GM21576 (cell line): ENCODE results near the gene MAGI1.
"Not testable (repeated sequence)": the region's sequence is repeated elsewhere in the genome, so short reads cannot be mapped to it uniquely, and the experiment has no call there.

Experiments used
- ATAC-seq: cut with Tn5 transposase; IDR thresholded peaks from one replicate; pipeline ENCODE4 v1.9.1; 2021; ENCODE audit warnings: mild to moderate bottlenecking, moderate library complexity; ENCODE audit not compliant: unreplicated experiment

Gene MAGI1

DNA sequence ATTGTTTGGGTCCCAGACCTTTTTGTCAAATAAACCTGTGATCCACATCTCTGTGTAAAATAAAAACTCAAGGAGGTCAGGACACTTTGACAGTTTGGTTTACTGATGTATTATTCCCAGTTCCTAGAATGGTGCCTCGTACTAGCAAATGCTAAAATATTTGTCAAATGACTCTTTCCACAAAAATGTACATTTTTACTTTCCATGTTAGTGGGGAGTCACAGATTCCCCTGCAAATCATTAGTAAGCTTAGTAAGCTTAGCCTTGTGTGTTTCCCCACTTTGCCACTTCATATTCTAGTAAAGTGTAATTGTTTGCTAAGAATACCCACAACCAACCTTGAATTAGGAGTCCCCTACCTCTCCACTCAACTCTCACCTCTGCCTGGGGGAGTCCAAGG is 2.4 kb upstream of the MAGI1 start:
- ATAC-seq = no peak

DNA sequence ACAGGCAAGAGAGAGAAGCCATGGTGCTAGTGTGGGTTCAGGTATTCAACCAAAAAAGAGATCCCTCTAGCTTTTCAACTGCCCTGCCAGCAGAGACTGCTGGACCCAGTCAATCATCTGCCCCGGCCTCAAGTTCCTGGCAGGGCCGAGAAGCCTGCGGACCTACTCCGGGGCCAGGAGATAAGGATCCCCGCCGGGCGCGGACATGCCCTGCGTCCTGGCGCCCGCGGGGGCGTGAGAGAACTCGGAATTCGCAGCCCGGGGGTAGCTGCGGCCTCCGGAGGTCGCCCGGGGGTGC is 821 bp upstream of the MAGI1 start:
- no peak for ATAC-seq

DNA sequence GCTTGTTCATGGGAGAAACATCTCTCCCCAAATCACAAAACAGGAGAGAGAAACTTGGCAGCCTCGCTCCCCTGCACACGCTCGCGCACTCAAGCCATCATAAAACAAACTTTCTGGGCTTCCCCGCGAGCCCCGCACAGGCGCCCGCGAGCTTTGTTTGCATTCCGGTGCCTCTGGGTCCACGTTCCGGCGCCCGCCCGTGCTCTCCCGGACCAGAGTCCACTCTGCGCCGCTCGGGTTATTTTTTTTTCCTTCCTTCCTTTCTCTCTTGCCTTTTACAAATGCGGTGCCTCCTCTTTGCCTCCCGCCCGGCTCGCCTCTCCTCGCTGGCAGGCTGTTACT is 363 bp downstream of the MAGI1 start:
- ATAC-seq = peak; percentile 13

DNA sequence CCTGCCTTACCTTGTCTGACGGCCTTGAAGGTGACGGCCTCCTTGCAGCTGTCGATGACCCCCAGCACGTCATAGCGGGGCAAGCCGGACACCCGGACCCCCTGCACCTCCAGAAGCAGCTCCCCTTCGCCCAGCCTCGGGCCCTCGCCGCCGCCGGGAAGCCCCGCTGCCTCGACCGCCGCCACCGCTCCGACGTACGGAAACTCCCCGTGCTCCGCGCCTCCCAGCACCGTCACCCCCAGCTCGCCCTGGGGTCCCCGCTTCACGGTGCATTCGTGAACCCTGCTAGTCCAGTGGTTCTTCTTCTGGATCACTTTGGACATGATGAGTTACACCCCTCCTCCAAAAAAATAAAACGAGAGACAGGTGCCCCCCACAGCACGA is 740 bp downstream of the MAGI1 start:
- ATAC-seq = no peak

DNA sequence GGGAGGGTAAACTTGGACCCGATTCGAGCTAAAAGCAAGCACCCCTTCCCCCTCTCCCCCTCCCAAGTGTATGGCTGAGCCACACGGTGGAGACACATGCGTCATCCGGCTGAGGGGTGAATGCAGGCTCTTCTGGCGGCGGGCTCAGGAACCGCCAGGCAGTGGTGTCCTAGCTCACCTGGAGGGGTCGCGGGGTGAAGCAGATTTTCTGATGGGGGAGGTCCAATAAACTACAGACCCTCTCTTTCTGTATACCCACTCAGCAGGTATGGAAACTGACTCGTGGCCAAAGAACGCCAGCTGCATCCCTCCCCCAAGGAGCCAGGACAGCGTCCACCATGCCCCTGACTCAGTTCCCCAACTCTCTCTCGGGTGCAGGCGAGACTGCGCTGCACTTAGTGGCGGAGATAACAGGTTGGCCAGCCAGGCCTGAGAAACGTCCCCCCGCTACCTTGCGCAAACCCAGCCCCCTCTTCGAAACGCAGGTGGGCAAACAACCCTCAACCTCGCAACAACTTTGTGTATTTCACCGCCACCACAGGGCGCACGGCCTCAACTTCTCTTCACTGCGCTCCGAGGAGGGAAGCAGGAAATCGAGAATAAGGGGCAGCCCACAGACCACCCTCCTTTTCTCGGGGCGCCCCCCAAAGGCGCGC is 1.3 kb downstream of the MAGI1 start:
- ATAC-seq = no peak

DNA sequence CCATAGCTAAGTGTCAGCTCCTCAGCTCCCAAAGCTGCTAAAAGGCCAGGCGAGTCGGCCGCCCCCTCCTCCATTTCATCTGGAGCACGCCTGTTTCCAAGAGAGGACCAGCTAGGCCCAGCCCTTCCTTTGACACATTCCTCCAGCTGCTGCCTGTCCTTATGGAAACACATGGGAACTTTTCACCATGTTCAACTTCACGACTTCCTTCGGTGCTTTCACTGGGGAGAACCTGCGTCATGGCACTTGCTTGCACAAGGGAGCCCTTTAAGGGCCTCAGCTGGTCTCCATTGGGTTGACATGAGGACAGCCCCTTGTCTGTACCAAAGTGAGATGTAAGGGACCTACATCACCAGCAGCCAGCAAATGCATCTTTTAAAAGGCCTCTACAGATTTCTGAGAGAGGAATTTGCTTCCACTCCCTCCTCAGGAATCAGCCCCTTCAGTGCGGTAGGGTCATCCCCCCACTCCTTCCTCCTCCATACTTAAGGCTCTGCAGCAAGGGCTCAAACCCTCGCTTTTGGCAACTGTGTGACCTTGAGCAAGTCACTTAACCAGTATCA is 2.1 kb downstream of the MAGI1 start:
- ATAC-seq = no peak

DNA sequence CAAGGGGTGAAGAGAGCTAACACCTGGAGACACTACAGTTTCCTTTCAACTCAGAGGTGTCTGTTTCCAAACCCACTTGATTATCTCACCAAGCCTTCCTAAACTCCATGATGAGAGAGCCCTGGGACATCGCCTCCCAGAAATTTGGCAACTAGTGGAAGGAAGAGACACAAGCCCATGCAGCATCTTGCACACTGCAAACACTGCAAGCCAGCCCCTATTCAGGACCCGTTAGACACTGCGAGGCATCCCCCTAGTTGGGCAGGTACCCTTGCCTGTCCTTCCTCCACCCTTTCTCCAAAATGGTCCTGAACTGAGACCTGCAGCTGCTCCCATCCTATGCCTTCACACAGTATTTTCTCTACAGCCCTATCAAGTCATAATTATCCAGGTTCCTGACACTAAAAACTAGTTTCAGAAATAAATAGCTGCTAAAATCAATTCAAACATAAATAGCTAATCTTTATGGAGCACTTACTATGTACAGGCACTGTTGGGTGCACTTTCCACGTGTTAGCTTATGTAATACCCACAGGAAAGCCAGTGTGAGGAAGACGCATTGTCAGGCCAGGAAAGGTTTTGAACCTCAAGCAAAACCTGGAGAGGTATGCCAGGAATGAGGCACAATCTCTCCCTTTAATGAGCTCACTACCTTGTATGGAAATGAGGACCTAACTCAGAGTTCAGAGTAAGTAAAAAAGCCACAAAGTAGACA is 2.8 kb downstream of the MAGI1 start:
- ATAC-seq = no peak

DNA sequence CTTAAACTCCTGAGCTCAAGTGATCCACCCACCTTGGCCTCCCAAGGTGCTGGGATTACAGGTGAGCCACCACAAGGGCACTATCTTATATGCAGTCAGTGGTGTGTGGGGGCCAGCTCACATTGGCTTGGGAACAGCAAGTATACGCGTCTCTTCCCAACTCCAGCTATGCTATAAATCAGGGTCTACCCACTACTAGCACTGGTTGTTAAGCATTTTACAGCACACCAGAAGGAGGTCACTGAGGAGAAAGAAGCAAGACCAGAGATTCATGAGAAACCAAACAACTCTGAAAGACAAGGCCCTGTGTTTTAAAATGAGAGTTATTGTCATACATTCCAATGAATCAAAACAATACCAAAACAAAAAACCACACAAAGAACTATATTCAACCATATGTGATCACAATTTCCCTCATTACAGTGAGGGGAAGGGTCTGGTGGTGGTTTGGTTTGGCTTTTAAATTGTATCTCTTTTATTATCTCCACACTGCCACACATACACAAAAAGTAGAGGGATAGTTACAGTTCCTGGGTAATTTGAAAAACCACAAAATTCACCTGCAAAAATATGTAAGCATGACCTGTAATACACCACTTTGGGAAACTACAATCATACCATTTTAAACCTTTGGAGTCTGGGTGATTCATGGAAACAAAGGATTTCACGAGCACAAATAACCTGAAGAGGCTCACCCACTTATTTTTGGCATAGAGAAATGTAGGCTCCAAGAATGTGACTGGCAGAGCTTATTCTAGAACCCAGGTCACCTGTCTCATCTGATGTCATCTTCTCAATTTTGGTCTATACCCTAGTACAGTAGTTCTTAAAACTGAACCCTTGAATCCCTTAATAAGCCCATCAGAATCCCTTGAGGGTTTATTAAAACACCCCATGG is 5.2 kb downstream of the MAGI1 start:
- no peak for ATAC-seq

DNA sequence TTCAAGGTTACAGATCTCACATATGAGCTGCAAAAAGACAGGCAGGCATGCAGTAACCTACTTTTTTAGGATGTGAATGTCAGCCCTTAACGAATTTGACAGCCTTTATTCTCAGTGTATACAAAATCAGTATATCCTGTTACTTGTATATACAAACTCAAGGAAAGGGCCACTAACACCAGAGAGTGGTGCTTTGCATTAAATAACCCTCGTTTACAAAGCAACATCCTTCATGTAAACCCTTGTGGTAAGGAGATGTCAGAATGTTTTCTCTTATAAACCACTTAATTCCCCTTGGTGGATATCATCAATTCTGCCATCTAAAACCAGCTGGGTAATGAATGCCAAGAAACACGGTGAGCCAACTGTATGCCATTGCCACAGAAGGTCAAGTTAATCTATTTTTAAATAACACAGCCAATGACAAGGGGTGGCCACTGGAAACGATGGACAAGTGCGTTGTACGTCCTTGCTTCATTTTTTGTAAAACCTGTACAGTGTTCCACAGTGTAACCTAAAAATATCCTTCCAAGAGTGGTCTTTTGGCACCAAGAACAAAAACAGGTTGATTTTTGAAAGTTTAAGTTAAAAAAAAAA is 7.5 kb downstream of the MAGI1 start:
- no peak for ATAC-seq

DNA sequence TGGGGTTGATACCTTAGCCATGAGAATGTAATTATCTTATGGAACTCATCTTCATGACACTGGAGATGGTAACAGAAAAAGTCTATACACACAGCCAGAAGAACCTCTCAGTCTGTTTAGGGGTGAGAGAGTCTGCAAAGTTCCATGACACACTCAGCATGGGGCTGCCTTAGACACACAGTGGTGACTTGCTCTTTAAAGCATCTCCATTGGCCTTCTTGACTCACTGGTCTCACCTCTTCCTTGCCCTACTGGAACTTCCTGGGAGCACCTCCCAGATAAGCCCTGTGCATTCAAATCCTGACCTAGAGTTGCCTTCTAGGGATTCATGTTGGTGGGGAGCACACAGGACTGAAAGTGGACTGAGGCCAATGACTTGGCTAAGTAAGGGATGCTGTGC is 9.3 kb downstream of the MAGI1 start:
- ATAC-seq = no peak

DNA sequence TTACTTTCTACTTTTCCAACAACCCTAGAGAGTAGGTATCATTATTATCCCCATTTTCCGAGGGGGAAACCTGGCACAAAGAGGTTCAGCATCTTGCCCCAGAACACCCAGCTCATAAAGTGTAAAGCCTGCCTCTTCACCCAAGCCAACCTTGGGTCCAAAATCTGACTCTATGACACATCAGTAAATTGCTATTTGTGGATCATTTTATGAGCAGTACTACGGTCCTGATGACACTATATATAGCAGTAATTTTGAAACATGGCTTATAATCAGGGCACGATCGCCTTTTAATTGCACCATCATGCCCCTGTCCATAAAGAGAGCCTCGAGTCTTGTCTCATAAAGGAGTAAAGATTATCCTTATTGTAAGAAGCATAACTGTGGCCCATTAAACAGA is 9.7 kb downstream of the MAGI1 start:
- no peak for ATAC-seq

DNA sequence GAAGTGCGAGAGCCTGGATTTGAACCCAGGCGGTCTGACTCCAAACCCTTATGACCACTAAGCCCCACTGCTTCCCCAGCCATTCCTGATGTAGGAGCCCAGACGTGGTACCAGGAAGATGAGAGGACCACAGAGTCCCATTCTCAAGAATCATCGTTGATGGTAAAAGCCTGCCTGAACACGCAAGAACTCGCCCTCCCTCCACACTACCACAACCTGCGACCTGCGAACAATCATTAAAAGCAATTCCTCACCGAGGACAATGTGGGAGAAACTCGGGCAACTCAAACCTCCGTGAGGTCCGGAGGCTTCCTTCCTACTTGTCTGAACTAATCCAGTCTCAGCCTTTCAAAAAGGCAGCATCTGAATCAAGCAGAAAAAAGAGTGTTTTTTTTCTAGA is 10.3 kb downstream of the MAGI1 start:
- ATAC-seq = no peak

DNA sequence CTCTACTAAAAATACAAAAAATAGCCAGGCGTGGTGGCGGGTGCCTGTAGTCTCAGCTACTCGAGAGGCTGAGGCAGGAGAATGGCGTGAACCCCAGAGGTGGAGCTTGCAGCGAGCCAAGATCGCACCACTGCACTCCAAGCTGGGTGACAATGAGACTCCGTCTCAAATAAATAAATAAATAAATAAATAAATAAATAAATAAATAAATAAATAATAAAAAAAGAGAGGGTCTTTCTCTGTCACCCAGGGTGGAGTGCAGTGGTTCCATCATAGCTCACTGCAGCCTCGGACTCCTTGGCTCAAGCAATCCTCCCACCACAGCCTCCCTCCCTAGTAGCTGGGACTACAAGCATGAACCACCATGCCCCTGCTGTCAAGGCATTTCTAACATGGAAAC is 11.6 kb downstream of the MAGI1 start:
- ATAC-seq = not testable (repeated sequence)

DNA sequence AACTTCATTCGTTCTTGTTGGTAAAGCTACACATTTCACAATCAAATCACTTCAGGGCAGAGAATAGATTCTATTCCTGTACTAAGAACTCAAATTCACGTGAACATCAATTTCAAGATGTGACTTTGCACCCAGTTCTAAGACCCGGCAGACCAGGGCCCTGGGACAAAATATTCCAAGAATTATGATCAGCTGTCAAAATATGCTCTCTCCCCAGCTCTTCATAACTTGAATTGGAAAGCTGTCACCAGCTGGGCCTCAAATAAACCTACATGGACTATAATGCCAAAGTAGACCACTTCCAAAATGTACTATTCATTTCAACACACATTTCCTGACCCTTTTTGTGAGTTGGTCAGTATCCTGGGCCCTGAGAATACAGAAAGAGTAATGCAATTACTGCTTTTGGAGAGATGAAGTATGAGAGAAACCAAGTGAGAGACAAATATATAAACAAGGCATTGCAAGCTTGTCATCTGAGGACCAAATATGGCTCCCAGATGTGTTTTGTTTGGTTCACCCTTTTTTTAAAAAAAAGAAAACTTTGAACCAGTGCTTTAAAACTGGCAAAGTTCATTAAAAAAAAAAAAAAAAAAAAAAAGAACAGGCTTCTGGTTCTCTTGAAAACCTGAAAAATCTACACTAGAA is 14.9 kb downstream of the MAGI1 start:
- ATAC-seq = no peak

DNA sequence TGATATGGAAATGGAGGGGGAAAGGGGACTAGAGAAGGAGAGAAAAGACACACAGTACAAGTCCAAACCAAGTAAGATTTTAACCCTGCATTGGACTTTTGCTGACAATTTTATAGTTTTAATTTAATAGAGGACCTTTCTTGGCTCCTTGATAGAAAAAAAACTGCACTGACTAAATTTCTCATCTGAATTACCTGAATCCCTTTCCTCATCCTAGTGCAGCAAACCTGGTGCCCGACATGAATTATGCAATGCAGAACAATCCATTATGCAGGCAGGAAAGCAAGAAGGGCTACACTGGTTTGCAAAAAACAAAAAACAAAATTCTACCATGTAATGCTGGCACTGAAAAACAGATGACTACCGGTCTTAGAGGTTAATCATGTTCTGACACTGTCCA is 15.5 kb downstream of the MAGI1 start:
- no peak for ATAC-seq

DNA sequence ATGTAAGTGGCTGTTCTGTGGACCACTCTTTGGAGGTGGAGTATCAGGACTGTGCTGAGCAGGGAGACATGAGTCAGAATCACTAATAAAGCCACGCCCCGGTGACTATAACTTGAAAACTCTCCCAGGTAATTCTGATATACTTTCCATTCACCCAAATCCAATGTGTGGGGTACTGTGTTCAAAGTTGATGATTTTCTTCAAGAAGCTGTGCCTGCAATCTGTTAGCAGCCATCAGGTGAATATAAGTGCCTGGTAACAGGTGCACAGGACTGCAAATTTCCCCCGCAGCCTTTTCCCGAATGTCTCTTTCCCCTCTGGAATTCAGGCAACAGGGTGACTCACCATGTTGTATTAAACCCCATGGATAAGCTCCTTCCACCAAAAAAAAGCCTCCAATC is 17.0 kb downstream of the MAGI1 start:
- no peak for ATAC-seq

DNA sequence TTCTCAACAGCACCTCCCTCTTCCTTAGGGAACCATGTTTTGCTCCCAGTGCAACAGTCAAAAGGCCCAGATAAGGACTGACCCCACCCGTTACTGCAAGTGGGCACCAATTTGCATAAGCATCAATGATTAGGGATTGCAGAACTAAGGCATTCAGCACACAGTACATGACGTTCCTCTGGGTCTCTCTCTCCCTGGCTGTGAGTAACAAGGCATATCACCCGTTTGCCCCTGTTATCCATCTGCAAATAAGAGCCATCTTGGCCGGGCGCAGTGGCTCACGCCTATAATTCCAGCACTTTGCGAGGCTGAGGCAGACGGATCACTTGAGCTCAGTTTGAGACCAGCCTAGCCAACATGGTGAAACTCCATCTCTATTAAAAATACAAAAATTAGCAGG is 18.8 kb downstream of the MAGI1 start:
- no peak for ATAC-seq

DNA sequence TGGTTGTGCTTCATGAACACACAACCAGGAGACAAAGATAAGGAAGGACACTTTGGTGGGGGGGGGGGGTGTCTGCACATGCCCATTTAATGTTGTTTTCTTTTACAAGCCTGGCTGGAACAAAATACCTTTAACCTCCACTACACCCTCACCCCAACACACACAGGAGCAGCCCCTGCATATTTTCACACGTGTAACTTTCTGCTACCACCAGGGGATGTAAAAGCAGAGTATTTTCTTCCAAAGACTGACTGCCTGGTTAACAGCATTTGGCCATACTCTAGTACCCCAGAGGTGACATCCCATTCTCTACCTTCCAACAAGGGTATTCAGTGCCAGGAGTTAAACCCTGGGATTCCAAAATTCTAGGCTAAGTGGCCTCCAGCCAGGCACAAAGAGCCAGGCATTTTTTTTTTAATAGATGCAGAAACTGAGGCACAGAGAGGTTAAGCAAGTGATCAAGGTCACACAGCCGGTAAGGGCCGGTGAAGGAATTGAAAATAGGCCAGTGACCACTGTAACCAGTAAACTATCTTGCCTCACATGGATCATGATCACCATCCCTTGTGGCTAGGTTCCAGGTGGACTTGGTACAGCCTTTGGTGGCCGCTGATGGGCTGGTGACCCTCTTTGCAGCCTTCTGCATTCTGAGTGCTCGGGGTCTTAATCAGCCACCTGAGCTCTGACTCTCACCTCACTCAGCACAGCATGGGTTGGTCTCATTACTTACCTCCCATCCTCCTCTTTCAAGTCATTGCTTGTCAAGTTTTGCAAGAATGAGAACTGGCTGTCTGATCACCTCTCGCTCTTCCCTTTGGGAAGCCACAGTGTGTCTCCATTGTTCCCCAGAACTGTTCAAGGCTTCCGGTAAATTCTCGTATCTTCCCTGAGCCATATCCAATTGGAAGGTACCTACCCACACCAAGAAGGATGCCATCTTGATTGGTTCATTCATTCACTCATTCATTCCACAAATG is 20.4 kb downstream of the MAGI1 start:
- ATAC-seq = no peak

DNA sequence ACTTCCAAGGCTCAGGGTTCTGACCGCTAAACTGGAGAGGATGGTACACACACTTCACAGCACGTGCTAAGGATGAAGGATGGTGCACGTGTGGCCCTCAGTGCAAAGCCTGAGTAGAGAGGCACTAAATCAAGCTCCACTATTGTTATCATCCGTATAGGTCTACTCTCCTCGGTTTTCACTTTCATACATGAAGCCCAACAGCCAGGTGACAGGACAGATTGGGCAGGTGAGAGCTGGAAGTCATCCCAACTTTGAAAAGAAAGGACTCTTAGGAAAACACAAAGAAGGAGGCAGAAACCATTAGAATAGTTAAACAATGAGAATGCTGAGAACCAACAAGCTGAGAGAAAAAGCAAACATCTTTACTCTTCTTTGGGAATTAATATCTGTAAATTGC is 21.1 kb downstream of the MAGI1 start:
- ATAC-seq = no peak

DNA sequence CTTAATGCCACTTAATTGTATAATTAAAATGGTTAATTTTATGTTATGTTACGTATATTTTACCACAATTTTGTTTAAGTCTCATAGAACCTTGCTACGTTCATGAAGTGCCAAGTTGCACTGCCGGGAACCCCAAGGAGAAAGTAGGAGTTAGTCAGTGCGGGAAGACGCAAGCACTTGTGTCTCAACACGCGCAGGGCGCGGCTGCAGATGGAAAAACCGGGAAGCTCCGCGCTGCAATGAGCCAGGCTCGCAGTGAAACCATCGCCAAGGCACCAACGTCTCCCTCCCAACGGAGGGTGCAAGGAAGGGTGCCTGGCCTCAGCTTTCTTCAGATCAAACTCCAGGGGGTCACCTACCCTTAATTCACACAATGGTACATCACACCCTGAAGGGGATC is 21.6 kb downstream of the MAGI1 start:
- ATAC-seq = no peak
